ENCODE measurements around the gene PLGRKT. TPM values are rescaled to one million over a fixed set of nuclear protein-coding genes. Genes with fewer than 3 reads are reported as not detected.

The PLGRKT gene
- total RNA-seq, 1 experiment from 2014 or later: 5.0 TPM

GRCh38 chr9:5388026-5388819 is 49.5 kb downstream of the PLGRKT start:
- no TSS peak for BruUV-seq (replicated peaks)
- ChIA-PET CTCF (no interaction called here), POLR2A (no interaction called here)
- Histone ChIP-seq H3K36me3 (ENCODE audit: control insufficient read depth, insufficient read depth, low read length) (no peaks in the 10 kb centered on the region), H3K4me1 (no peaks in the 10 kb centered on the region), H3K9me3 (no peaks in the 10 kb centered on the region), H3K4me3 (ENCODE audit: low read depth, low read length) (no peak overlapping the region), H3K27me3 (replicated peaks; ENCODE audit: control insufficient read depth, insufficient read depth, low read length) (no peaks in the 10 kb centered on the region)
- no peak for TF ChIP-seq CTCF (IDR thresholded peaks at IDR 0.05; ENCODE audit: insufficient read depth in 1 of 2, low read depth in 1 of 2, low read length in 1 of 2, severe bottlenecking in 1 of 2, unreplicated experiment in 1 of 2)
- H3K27me3 Mint-ChIP-seq (ENCODE audit: insufficient read depth, unreplicated experiment): no peaks in the 10 kb centered on the region
- no peaks in the 10 kb centered on the region for H3K4me1 Mint-ChIP-seq (ENCODE audit: low read depth, unreplicated experiment)
- no peaks in the 10 kb centered on the region for H3K36me3 Mint-ChIP-seq (ENCODE audit: insufficient read depth, unreplicated experiment)
- H3K9me3 Mint-ChIP-seq (ENCODE audit: unreplicated experiment): no peaks in the 10 kb centered on the region
- DNase-seq: no peak
- no peak overlapping the region for H3K27ac Mint-ChIP-seq (ENCODE audit: unreplicated experiment)
- H3K4me3 Mint-ChIP-seq (ENCODE audit: unreplicated experiment): no peak overlapping the region
- intact Hi-C loops (cut with micrococcal nuclease; ENCODE audit: unreplicated experiment): no loop called here

- no peak for DNase-seq
Observed at GRCh38 chr9:5384436-5384835, 53.3 kb downstream of the PLGRKT start.

GRCh38 chr9:5382479-5382878 is 55.2 kb downstream of the PLGRKT start:
- H3K4me1 ChIP-seq: no peaks in the 10 kb centered on the region
- BruUV-seq (replicated peaks): no TSS peak
- no peaks in the 10 kb centered on the region for H3K36me3 ChIP-seq (ENCODE audit: control insufficient read depth, insufficient read depth, low read length)
- H3K9me3 ChIP-seq: no peaks in the 10 kb centered on the region
- no peaks in the 10 kb centered on the region for H3K9me3 Mint-ChIP-seq (ENCODE audit: unreplicated experiment)
- ChIA-PET POLR2A (no interaction called here), CTCF (no interaction called here)
- H3K27me3 ChIP-seq (replicated peaks; ENCODE audit: control insufficient read depth, insufficient read depth, low read length): no peaks in the 10 kb centered on the region
- intact Hi-C loops (cut with micrococcal nuclease; ENCODE audit: unreplicated experiment): no loop called here
- H3K4me3 ChIP-seq (ENCODE audit: low read depth, low read length): no peak overlapping the region
- no peak for TF ChIP-seq CTCF (IDR thresholded peaks at IDR 0.05; ENCODE audit: insufficient read depth in 1 of 2, low read depth in 1 of 2, low read length in 1 of 2, severe bottlenecking in 1 of 2, unreplicated experiment in 1 of 2)
- no peaks in the 10 kb centered on the region for H3K36me3 Mint-ChIP-seq (ENCODE audit: insufficient read depth, unreplicated experiment)
- no peak overlapping the region for H3K27ac Mint-ChIP-seq (ENCODE audit: unreplicated experiment)
- no peaks in the 10 kb centered on the region for H3K27me3 Mint-ChIP-seq (ENCODE audit: insufficient read depth, unreplicated experiment)
- H3K4me3 Mint-ChIP-seq (ENCODE audit: unreplicated experiment): no peak overlapping the region
- no peak for DNase-seq
- no peaks in the 10 kb centered on the region for H3K4me1 Mint-ChIP-seq (ENCODE audit: low read depth, unreplicated experiment)

More at GRCh38 chr9:5384436-5384835, 53.3 kb downstream of the PLGRKT start:
- H3K4me3 ChIP-seq (ENCODE audit: low read depth, low read length): no peak overlapping the region
- H3K4me3 Mint-ChIP-seq (ENCODE audit: unreplicated experiment): no peak overlapping the region
- CTCF ChIA-PET: no interaction called here
- H3K27me3 Mint-ChIP-seq (ENCODE audit: insufficient read depth, unreplicated experiment): no peaks in the 10 kb centered on the region
- no peaks in the 10 kb centered on the region for H3K4me1 ChIP-seq
- H3K4me1 Mint-ChIP-seq (ENCODE audit: low read depth, unreplicated experiment): no peaks in the 10 kb centered on the region
- no peaks in the 10 kb centered on the region for H3K9me3 ChIP-seq
- intact Hi-C loops (cut with micrococcal nuclease; ENCODE audit: unreplicated experiment): no loop called here
- no peaks in the 10 kb centered on the region for H3K27me3 ChIP-seq (replicated peaks; ENCODE audit: control insufficient read depth, insufficient read depth, low read length)
- no peaks in the 10 kb centered on the region for H3K36me3 ChIP-seq (ENCODE audit: control insufficient read depth, insufficient read depth, low read length)
- no peaks in the 10 kb centered on the region for H3K36me3 Mint-ChIP-seq (ENCODE audit: insufficient read depth, unreplicated experiment)
- H3K27ac Mint-ChIP-seq (ENCODE audit: unreplicated experiment): no peak overlapping the region
- H3K9me3 Mint-ChIP-seq (ENCODE audit: unreplicated experiment): no peaks in the 10 kb centered on the region
- POLR2A ChIA-PET: no interaction called here
- no TSS peak for BruUV-seq (replicated peaks)
- no peak for TF ChIP-seq CTCF (IDR thresholded peaks at IDR 0.05; ENCODE audit: insufficient read depth in 1 of 2, low read depth in 1 of 2, low read length in 1 of 2, severe bottlenecking in 1 of 2, unreplicated experiment in 1 of 2)
